GM20431 (cell line): ENCODE measurements around the gene C3orf20.
"Not testable (repeated sequence)": the region's sequence is repeated elsewhere in the genome, so short reads cannot be mapped to it uniquely, and the experiment has no call there.

Experiments used
- in situ Hi-C: fragments of 300-500 bp; cut with MseI, MboI; formaldehyde crosslinking; loops from one replicate; pipeline ENCODE4 v1.15.0; 2020; ENCODE audit warnings: low sequenced_read_pairs; ENCODE audit not compliant: unreplicated experiment

Gene C3orf20

DNA sequence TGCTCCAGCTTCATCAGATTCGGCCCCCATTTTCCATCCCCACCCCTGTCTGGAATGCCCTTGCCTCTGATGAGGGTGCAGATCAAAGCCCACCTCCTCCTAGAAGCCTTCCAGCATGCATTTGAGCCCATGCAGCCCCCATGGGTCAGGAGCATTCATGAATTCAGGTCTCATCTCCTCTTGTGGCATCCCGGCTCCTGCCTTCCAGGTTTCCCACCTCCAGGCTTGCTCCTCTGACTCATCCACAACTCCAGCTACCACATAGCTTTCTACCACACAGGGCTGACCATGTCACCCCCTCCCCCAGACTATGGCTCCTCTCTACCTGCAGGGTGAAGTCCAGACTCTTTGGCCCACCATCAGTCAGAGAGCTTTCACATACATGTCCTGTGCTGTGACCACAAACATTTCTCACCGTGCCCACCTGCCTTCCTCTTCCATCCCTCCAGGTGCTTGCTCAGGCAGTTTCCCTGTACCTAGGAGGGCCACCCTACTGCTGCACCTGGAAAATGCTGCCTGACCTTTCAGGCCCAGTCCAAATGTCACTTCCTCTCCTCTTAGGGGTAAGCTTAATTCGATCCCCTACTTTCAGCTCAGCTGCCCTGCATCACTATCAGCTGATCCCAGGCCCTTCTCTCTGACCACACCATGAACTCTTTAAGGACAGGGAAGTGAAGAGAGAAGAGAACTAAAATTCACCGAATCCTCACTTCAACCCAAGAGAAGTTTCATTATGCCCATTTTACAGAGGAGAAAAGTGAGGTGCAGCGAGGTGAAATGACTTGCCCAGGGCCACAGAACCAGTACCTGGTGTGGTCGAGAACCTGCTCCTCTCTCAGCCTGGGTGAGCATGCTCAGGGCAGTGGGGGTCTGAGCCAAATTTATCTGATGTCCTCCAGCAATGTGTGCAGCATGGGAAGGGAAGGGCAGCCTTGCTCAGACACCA lies 130.2 kb downstream of the C3orf20 start:
- in situ Hi-C loops: no loop called here

DNA sequence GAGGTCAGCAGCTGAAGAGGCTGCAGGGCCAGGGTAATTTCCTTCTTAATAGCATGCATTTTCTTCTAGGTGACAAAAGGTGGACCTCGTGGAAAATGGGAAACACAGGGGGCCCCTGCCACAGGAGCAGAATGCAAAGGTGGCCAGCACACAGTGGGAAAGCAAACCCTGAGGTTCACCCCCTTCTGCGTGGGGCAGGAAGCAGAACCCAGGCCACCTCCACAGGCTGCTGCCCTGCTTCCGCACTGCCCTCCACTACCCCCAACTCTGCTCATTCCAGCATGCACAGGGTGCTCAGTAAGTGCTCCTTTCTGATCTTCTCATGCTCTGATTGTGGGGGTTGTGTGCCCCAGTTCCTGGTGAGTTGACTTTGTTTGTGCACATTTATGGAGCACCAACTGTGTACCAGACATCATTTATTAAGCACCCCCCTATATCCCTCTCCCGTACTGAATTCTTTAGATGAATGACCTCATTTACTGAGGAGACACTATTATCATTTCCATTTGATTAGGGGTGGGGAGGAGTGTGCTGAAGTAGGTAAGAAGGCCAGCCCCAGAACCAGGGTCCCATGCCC lies 131.1 kb downstream of the C3orf20 start:
- in situ Hi-C loops: no loop called here

DNA sequence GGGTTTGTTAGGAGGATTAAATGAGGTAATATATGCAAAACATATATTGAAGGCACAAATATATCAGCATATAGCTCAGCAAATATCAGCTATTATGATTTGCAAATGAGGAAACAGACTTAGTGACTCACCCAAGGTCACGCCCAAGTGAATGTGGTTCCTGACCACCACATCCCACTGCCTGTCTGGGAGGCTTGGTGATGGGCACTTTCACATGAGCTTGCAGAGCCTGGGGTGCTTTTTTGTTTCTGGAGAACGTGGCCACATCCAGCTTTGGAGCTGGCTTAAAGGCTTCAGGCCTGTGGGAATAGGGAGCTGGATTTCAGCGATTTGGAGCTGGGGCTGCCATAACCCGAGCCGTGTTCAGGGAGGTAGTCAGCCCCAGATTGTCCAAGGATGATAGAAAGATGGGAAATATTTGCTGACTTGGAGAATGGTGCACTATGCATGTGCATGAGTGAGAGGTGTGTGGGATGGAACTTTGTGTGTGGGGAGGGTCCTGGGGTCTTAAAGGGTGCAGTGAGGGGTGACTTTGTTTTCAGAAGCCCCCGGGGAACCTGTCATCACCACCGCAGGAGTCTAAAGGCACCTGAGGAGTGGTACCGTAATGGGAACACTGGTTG lies 131.8 kb downstream of the C3orf20 start:
- in situ Hi-C loops: no loop called here

DNA sequence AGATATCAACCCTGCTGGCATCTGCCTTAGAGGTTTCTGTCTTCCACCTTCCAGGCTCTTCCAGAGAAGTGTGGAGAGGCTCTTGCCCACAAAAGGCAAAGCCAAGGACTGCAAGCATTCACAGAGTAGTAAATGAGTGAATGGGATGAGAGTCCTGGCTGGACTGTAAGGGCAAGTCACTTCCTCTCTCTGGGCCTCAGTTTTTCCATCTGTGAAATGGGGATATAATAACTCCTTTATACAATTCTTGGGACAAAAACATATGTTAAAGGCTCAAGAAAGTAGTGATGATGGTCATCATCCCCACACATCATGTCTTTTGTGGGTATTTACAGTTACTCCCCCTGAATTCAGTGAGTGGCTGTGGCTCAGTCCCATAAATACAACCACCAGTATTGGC lies 133.1 kb downstream of the C3orf20 start:
- in situ Hi-C loops: no loop called here

DNA sequence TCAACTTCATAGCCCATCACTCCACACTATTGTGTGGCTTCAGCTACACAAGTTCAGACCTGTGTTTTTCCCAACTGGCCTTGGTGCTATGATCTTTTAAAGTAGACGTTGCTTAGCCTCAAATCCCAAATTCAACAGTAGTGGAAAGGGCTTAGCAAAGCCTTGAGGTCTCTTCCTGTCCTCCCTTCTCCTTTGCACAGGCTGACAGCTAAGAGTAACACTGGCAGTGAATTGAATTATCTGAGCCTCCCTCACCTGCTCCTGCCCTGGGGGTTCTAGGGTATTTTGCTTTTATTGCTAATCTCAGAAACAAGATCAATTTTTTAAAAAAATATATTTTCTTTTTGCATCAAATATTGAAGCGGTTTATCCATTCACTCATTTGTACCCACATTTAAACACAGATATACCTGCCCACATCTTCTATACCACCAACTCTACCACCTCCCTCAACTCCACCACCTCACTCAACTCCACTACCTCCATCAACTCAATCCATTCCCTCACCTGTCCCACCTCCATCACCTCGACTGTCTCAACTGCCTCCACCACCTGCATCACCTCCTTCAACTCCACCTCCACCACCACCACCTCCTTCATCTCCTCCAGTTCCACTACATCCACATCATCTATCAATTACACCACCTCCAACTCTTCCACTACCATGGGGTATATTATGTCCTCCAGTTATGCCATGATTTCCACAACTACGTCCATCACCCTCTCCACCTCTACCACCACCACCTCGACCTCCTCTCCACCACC lies 133.7 kb downstream of the C3orf20 start:
- in situ Hi-C loops: no loop called here

DNA sequence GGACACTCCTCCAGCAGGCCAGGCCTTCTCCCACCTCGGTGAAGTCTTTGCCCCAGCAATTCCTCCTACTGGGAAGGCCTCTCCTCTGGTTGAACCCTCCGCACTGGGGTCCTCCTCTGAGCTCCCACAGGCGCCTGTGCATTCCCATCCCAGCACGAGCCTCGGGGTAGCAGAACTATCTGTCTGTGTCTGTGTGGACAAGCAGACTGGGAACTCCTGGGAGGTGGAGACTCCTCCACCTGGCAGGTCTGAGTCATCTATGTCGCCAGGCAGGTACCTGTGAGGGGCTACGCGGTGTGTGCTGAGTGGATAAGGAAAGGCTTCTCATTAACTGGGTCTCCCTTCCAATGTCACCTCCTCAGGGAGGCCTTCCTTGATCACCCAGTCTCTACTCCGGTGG lies 134.7 kb downstream of the C3orf20 start:
- in situ Hi-C loops: not testable (repeated sequence)

DNA sequence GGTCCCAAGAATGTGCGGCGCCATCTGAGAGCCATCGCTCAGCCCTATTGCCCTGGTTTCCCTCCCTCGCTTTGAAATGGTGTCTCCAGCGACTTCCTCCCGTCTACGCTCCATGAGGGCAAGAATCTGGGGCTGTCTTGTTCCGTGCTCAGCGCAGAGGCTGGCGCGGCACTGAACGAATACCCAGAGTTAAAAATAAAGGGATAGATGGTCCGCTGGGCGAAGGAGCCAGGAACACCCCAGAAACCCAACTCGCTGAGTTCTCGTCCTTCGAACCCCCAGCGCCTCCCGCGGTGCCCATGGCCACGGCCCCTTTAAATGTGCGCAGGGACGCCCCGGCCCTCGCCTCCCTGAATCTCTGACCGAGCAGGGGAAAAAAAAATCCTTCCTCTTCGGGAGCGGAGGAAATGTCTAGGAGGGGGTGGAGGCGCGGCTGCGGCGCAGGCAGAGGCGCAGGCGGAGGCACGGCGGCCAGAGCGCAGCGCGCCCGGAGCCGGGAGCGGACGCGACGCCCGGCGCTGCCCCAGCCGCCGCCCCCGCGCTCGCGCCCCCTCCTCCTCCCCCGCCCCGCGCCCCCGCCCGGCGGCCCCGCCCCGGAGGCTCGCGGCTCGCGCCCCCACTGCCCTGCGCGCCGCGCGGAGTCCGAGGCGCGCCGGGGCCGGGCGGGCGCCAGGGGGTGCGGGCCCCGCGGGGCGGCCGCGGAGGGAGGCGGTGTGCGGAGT lies 135.3 kb downstream of the C3orf20 start:
- in situ Hi-C loops: no loop called here

DNA sequence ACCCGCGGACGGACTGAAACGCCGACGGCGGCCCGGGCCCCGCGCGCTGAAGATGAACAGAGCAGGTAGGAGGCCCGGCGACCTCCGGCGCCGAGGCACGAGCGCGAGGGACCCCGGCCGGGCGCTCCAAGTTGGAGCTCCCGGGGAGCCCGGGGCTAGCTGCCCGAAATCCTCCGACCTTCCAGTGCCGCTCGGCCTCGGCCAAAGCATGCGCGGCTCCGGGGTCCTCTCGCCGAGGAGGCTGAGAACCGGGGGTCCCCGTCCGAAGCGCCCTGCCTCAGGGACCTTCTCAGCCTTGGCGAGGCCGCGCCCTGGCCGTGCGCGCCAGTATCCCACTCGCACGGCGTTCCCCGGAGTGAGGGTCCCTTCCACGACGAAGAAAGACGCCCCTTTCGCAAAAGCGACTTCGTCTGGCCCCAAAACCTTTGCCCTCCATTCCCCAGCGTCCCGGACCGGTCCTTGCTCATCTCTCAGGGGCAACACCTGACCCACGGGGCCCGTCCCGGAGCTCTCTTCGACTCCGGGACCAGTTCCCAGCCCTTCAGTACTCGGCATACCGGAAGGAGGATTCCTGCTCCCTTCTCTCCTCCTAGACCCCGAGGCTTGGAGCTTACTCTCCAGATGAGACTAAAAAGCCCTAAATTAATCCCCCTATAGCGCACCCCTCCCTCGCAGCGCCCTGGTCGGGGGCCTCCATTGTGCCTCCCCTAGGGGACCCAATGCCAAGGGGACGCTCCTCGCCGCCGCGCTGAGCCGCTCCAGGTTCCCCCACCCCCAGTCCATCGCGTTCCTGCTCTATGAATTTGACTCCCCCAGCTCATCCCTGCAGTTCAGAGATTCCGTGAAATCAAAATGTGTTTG lies 136.1 kb downstream of the C3orf20 start:
- in situ Hi-C loops: no loop called here

DNA sequence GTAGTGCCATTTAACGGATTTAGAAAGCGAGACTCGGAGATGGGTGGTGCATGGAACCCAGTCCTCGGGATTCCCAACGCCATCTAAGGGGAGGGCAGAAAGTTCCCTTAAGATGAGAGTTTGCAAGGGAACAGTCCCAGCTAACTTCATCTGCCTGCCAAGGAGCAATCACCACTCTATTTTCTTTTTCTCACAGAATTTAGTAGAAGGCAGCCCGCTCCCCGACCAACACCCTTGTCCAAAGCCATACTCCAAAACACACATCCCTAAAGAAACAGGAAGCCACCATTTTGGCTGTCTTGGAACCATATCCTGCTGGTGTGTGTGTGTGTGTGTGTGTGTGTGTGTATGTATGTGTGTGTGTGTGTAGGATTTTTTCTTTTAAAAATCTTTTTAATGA lies 136.7 kb downstream of the C3orf20 start:
- in situ Hi-C loops: no loop called here

DNA sequence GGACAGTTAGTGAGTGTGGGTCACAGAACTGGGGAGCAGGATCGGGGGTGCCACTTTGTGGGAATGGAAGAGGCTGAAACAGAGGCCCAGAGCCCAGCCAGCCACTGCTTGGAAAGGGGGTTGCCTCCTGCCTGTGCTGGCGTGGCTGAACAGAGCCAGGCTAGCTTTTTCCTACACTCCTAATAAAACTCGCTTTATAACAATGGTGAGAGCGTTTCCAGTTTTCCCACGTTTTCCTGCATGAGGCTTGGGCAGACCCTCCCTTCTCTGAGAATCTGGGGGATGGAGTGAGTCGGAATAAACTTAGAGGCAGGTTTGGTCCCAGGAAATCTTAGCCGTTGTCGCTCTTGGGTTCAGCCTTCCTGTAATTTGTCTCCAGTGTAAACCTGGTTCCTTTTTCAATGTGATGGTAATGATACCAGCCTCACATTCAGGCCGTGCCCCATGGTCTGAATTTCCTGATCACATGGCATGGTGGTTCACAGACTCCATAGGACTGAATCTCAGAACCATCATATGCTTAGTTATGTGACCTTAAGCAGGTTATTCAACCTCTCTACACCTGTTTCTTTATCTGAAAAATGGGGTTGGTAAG lies 137.4 kb downstream of the C3orf20 start:
- in situ Hi-C loops: no loop called here

DNA sequence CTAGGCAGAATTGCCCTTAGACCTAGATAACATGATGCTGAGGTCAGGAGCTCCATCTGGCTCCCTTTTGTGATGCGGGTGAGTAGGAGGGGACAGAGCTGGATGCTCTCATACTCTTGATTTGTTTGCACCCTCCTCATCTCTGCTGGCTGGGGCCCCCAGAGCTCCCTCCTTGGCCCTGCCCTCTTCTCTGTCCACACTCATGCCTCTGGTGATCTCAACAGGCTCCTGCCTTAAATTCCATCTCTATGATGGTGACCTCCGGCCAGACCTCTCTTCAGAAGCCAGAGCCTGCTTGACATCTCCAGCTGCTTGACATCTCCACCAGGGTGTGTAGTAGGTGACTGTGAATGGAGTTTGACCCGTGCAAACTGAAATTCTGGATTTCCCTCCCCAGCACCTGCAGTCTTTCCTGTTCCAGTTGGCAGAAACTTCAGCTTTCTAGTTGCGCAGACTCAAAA lies 139.5 kb downstream of the C3orf20 start:
- in situ Hi-C loops: no loop called here

DNA sequence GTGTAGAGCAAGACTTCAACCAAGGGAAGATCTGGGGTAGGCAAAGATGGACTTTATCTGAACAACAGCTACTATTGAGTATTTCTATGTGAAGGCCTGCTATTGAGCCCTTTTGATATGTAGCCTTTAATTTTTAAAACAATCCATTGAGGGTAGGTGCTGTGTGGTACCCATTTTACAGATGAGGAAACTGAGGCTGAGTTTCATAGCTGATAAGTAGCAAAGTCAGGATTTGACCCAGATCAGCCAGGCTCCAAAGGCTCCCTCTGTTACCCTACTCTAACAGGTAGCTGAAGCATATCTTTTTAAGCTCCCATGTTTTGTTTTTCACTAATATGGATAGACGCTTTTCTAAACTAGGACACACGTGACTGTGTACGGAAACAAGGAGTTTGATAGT lies 141.4 kb downstream of the C3orf20 start:
- in situ Hi-C loops: no loop called here

DNA sequence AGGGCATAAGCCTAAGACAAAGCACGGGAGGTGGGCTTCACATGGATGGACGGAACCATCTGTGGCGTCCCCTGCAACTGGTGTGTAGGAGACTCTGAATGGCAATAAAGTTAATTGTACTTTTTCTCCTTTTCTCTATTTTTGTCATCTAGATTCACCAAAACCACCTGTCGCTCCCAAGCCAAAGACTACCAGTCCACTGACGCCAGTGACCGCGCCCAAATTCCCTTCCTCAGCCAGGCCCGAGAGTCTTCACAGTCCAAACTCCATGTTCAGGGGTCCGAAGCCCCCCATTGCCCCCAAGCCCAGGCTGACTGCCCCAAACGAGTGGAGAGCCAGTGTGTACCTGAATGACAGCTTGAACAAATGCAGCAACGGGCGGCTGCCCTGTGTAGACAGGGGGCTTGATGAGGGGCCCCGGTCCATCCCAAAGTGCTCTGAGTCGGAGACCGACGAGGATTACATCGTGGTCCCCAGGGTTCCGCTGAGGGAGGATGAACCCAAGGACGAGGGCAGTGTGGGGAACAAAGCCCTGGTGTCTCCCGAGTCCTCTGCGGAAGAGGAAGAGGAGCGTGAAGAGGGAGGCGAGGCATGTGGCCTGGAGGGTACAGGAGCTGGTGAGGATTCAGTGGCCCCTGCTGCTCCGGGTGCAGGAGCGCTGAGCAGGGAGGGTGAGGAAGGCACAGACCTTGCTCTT lies 144.0 kb downstream of the C3orf20 start, which contains the start of gene FGD5:
FGD5 (plus strand) TSS at position 159 of the 697 bp plus-strand sequence; CDS start at position 269, 110 bp downstream.
- in situ Hi-C loops: no loop called here

DNA sequence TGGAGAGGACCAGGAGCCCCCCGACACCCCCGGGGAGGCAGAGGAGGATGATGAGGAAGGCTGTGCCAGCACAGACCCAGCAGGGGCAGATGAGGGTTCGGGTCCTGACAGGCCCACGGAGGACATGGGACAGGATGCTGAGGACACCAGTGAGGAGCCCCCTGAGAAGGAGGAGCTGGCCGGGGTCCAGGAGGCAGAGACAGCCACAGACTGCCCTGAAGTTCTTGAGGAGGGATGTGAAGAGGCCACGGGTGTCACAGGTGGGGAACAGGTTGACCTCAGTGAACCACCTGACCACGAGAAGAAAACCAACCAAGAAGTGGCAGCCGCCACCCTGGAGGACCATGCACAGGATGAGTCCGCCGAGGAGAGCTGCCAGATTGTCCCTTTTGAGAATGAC lies 144.7 kb downstream of the C3orf20 start:
- in situ Hi-C loops: no loop called here

DNA sequence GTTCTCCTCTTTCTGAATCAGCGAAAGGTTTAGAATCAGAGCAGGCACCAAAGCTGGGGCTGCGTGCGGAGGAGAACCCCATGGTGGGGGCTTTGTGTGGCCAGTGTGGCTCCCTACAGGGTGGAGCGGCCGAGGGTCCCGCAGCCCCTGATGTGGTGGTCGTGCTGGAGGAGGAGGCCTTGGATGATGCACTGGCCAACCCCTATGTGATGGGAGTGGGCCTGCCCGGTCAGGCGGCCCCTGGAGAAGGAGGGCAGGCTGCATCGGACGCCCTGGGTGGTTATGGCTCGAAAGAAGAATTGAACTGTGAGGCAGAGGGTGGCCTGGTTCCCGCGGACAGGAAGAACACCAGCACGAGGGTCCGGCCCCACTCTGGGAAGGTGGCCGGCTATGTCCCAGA lies 145.2 kb downstream of the C3orf20 start:
- in situ Hi-C loops: no loop called here

DNA sequence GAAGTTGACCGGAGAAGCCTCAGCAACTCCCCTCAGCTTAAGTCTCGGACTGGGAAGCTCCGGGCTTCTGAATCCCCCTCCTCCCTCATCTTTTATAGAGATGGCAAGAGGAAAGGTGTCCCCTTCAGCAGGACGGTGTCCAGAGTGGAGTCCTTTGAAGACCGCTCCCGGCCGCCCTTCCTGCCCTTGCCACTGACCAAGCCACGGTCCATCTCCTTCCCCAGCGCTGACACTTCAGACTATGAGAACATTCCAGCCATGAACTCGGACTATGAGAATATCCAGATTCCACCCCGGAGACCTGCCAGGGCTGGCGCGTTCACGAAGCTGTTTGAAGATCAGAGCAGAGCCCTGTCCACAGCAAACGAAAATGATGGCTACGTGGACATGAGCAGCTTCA lies 146.2 kb downstream of the C3orf20 start:
- in situ Hi-C loops: no loop called here

DNA sequence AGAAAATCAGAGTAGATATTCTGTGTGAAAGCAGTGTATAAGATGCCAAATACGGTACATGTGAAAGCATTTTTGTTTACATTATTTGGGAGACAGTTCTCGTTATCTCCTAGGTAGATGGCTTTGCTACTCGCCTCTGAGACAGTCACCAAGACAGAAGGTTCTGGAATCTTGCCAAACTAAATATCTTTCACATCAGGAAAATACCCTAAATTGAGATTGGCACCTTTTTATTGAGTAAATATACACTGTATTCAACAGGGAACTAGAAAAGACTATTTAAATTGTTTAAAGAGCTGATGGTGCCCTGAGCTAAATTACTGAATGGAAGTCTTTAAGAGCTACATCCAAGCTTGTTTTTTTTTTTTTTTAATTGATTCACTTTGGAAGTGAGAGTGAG lies 147.2 kb downstream of the C3orf20 start:
- in situ Hi-C loops: no loop called here
